Dedifferentiated amniotic fluid mesenchymal stem cell (primary cell): ENCODE results near the gene HNF4A.
A peak's percentile ranks its signal among the peaks of the same experiment; 100 is the strongest.
"Not testable (repeated sequence)": the region's sequence is repeated elsewhere in the genome, so short reads cannot be mapped to it uniquely, and the experiment has no call there.

Source experiments
- DNase-seq: peaks from one replicate; pipeline ENCODE4 v3.0.0-alpha.2; 2016; ENCODE audit errors: extremely low spot score

The HNF4A gene

DNA sequence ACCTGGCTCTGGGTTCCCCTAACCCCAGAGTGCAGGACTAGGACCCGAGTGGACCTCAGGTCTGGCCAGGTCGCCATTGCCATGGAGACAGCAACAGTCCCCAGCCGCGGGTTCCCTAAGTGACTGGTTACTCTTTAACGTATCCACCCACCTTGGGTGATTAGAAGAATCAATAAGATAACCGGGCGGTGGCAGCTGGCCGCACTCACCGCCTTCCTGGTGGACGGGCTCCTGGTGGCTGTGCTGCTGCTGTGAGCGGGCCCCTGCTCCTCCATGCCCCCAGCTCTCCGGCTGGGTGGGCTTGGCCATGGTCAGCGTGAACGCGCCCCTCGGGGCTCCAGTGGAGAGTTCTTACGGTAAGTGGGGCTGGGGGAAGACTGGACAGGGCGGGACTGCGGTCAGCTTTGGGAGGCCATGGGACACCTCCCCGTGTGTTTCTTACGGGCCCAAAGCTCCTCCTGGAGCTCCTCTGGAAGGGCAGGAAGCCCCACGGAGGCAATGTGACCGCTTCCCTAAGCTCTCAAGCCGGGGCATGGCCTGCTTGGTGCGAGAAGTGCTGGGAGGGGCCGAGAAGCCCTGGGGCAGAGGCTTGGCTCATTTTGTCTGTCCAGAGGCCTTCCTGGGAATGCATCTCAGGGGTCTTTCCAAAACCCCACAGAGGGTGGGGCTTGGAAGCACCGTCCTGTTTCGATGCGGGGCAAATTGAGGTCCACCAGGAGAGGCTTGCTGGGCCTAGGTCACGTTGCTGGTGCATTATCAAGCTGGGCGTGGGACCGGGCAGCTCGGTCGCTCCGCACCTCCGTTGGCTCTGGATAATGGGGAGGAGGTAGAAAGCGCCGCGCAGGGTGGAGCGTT, at the start of gene HNF4A:
HNF4A (plus strand) TSS at position 202 of the 855 bp plus-strand sequence; CDS start at position 308, 106 bp downstream.
- no peak for DNase-seq

GRCh38 chr20:44306927-44307326, 48.6 kb upstream of the HNF4A start:
- no peak for DNase-seq

DNA sequence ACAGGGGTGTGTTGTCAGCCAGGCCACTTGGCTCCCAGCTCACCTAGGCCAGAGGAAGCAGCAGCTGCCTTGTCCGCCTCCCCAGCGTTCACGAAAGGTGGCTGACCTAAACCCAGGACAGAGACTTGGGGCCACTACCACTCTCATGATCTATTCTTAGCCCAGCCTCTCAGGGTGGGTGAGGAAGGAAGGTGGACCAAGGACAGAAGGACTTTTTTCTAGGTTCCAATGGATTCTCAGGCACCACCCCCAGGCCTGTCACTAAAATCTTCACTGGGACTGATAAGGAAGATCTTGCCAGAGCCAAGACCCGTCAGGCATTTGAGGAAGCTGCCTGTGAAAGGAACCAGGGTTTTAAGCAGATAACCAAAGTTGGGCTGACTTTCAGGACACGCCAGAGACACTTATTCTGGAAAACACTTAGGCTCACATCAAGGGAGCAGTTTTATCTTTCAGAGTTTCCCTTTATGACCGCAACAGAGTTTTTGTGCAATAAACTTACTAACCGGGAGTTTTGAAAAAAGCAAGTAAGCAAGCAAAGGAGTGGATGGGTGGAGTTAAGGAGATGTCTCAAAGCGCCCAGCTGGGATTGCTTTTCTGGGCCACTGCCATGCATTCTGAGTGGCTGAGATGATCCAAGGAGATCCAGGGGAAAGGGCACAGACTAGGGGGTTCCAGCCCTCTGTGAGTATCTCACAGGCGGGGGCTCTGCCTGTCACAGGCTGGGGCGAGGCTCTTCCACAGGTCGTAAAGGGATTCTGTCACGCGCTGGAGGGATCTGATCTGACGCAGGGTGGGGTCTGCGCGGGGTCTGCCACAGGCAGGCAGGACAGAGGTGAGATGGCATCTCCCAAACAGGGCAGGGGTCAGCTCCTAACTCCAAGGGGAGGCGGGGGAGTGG, 45.5 kb upstream of the HNF4A start:
- peak; percentile 51 for DNase-seq

DNA sequence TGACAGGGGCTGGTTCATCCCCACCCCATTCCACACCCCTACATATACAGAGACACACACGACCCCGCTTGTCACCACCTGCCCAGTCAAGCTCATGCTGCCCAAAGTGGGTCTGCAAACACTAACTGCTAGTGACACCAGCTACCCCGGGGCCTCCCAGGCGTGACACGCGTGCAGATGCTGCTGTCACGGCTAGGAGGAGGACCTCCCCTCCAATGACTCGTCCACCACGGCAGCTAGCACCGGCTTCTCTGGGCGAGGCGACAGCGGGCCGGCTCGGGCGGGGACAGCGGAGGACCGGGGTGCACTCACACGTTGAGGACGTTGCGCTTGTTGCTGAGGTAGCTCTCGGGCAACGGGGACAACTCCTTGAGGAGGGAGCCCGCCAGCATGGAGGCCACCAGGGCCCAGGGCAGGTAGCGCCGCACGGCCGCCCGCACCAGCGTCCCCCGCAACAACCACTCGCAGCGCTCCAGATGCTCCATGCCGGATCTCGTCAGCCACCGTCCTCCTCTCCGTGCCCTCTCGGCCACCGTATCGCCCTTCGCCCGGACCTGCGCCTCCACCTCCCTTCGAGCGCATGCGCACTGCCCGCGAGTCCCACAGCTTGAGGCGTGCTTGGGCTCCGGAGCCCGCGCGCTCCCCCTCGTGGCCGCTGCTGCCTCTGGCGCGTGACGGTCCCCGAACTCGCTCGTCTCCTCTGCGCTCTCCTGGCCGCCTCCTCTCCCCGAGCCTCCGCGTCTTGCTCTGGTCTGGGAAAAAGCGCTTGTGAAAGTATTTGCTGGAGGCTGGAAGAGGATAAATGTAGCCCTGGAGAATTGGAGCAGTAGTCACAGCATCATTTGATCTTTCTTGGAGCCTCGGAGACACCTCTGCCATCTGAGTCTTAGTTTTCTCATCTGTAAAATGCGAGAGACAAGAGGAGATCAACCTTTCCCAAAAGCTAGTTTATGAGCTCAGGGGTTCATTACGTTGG, 44.5 kb upstream of the HNF4A start, which contains the start of gene FITM2:
FITM2 (minus strand) TSS at position 539 of the 976 bp plus-strand sequence; CDS start at position 485, 54 bp downstream.
- peak; percentile 93 for DNase-seq

GRCh38 chr20:44314870-44315269, 40.6 kb upstream of the HNF4A start:
- DNase-seq: no peak

- no peak for DNase-seq
Observed at GRCh38 chr20:44319839-44320422, 35.6 kb upstream of the HNF4A start.

DNA sequence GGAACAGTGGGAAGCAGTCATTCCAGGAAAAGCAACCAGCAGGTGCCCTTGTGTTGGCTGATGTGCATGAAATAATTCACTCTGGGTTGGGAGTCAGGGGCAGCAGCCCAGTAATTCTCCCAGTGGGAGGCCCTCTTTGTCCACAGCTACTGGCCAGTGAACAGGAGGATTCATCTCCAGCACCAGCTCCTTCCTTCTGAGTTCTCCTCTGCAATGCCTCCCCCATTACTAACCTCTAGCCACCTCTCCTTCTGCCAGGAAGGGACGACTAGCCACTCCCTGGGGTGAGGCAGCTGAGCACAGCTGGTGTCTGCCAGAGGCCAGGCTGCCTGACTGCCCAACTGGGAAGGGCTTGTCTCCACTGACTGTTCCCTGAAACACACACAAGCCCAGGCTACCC, 31.2 kb upstream of the HNF4A start:
- no peak for DNase-seq

DNA sequence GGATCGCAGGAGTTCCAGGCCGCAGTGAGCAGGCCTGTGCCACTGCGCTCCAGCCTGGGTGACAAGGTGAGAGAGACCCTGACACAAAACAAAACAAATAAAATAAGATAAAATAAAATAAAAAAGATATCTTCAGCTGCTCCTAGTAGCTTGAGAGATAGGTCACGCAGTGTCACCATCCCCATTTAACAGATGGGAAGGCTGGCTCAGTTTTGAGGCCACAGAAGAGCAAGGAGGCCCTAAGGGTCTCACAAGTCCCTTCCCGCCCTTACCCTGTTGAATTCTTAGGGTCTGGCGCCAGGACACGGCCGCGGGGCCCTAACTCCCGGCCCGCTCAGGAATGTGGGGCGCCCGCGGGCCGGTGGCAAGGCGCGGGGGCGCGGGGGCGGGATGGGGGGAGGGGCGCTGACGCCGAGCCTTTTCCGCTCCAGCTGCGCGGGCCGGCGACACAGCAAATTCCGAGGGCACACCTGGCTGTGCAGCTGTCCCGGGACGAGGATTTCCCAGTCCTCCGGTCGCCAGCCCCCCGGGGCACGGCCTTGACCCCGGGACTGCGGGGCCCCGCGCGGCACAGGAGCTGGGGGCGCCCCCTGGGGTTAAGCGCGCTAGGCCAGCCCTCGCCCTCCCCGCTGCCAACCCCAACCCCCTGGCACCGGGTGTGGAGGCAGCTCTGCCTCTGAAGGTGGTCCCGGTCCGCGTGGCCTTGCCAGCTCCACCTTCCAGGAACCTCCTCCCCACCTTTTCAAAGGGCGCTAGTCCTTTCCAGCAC, 28.9 kb upstream of the HNF4A start:
- DNase-seq: no peak

GRCh38 chr20:44327748-44328147, 27.8 kb upstream of the HNF4A start:
- not testable (repeated sequence) for DNase-seq

DNA sequence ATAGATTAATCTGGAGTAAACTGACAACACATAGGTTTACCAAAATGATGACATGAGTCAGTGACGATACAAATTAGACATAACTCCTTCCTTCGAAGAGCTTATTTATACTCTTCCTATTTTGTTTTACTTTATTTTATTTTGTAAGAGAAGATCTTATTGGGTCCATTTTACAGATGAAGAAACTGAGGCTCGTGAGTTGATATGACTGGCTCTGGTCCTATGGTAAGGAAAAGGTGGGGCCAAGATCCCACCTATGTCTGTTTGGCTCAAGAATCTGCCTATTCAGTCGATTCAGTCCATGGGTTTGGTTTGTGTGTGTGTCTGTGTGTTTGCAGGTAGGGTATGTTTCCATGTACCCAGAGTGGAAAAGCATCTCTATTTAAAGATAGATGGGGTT, 27.1 kb upstream of the HNF4A start:
- no peak for DNase-seq

GRCh38 chr20:44331201-44331600, 24.3 kb upstream of the HNF4A start:
- no peak for DNase-seq

DNA sequence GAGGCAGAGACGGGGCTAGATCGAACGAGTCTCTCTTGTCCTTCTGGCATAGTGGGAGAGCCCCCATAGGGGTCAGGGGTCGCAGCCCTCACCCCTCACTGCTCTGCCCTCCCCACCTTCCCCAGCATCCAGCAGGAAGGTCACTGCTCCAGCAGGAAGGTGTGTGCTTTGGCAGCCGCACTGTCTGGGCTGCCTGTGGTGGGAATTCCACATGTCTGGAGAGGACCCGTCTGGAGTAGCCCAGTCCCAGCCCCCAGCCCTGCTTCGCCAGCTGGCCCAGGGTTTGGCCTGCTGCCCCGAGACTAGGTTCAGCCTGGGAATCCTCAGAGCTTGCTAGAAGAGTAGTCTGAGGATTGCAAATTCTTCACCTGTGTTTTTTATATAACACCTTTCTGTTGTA, 21.2 kb upstream of the HNF4A start:
- DNase-seq: no peak

- no peak for DNase-seq
Observed at GRCh38 chr20:44334709-44335108, 20.8 kb upstream of the HNF4A start.

- no peak for DNase-seq
Observed at GRCh38 chr20:44335675-44336074, 19.8 kb upstream of the HNF4A start.

DNA sequence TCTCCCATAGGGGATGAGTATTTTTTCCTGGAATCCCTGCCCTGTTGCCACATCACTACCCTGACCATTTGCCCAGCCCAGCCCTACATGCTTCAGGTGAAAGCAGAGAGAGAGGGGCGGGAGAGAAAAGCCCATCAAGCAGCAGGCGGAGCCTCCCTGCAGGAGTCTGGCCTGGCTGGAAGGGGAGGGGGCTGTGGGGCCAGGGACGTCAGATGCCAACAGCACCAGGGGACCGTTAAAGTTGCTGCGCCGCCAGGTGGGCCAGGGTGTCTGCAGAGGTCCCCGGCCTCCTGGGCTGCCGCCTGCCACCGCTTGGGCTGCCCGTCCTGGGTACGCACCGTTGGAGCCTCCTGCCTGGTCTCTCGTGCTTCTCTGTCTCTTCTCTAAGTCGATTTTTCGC, 19.4 kb upstream of the HNF4A start:
- no peak for DNase-seq

DNA sequence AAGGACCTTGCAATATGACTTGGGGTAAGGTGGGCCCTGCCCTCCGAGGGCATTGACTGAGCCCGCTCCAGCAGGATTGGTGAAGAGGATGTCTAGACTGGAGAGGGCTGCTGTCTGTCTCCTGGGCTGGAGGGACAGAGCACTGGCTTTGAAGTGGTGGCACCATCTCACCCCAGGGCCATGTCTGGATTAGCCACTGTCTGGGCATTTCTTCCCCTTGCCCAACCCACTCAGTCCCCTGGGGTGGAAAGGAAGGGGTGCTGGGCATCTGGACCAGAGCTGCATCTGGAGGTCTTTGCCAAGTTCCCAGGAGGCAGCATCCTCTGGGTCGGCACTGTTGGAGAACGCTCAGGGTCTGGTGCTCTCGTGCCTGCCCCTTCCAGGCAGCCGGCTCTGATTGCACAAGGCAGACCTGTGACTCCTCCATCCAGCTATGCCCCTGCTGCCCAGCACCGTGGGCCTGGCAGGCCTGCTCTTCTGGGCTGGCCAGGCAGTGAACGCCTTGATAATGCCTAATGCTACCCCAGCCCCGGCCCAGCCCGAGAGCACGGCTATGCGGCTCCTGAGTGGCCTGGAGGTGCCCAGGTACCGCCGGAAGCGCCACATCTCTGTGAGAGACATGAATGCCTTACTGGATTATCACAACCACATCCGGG, 18.6 kb upstream of the HNF4A start, which contains the start of gene R3HDML:
R3HDML (plus strand) TSS at position 319 of the 656 bp plus-strand sequence; CDS start at position 434, 115 bp downstream.
- no peak for DNase-seq

DNA sequence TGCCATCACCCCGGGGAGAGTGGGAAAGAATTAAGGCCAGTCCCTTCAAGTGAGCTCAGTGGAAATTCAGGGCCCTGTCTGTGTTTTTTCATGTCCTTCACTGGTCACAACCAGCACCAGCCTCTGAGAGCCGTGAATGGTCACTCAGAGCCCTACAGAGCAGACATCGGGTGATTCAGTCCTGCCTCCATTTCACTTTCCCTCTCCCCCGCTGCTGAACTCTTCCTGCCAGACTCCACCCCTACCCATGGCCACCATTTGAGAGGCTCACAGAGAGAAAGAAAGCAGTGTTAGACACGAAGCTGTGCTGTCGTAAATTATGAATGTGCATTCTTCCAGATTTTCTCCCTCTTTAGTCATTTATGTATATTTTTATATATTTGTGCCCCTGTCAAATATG, 13.3 kb upstream of the HNF4A start:
- no peak for DNase-seq

GRCh38 chr20:44343162-44343675, 12.3 kb upstream of the HNF4A start:
- DNase-seq: no peak

GRCh38 chr20:44344723-44345122, 10.8 kb upstream of the HNF4A start:
- DNase-seq: no peak
